ENCODE data around the gene PRODH. TPM values are rescaled to one million over a fixed set of nuclear protein-coding genes. Genes with fewer than 3 reads are reported as not detected.
"Not testable (repeated sequence)": the region's sequence is repeated elsewhere in the genome, so short reads cannot be mapped to it uniquely, and the experiment has no call there.

The PRODH gene
- total RNA-seq, 2 donors from 2014 or later: 3.1 to 11.5 TPM

- H3K27me3 ChIP-seq (replicated peaks; ENCODE audit: insufficient read depth): no peaks in the 10 kb centered on the region
- no peak overlapping the region for H3K4me3 ChIP-seq
- intact Hi-C loops (cut with DNase I): no loop called here
- no CpG with 5 or more reads among the region's 20 CpGs for WGBS
- no peaks in the 10 kb centered on the region for H3K36me3 ChIP-seq
- TF ChIP-seq POLR2AphosphoS5 (IDR thresholded peaks at IDR 0.05) (no peak), POLR2A (IDR thresholded peaks at IDR 0.05) (no peak)
- TF ChIP-seq, protein P1, sequence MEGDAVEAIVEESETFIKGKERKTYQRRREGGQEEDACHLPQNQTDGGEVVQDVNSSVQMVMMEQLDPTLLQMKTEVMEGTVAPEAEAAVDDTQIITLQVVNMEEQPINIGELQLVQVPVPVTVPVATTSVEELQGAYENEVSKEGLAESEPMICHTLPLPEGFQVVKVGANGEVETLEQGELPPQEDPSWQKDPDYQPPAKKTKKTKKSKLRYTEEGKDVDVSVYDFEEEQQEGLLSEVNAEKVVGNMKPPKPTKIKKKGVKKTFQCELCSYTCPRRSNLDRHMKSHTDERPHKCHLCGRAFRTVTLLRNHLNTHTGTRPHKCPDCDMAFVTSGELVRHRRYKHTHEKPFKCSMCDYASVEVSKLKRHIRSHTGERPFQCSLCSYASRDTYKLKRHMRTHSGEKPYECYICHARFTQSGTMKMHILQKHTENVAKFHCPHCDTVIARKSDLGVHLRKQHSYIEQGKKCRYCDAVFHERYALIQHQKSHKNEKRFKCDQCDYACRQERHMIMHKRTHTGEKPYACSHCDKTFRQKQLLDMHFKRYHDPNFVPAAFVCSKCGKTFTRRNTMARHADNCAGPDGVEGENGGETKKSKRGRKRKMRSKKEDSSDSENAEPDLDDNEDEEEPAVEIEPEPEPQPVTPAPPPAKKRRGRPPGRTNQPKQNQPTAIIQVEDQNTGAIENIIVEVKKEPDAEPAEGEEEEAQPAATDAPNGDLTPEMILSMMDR (IDR thresholded peaks at IDR 0.05): no peak
- DNase-seq (ENCODE audit: low spot score): no peak
- no peak overlapping the region for H3K27ac ChIP-seq
- H3K9me3 ChIP-seq: no peaks in the 10 kb centered on the region
- H3K4me1 ChIP-seq (replicated peaks): no peaks in the 10 kb centered on the region
These were observed 10.6 kb downstream of the PRODH start for GRCh38 chr22:18925368-18926064.

DNA sequence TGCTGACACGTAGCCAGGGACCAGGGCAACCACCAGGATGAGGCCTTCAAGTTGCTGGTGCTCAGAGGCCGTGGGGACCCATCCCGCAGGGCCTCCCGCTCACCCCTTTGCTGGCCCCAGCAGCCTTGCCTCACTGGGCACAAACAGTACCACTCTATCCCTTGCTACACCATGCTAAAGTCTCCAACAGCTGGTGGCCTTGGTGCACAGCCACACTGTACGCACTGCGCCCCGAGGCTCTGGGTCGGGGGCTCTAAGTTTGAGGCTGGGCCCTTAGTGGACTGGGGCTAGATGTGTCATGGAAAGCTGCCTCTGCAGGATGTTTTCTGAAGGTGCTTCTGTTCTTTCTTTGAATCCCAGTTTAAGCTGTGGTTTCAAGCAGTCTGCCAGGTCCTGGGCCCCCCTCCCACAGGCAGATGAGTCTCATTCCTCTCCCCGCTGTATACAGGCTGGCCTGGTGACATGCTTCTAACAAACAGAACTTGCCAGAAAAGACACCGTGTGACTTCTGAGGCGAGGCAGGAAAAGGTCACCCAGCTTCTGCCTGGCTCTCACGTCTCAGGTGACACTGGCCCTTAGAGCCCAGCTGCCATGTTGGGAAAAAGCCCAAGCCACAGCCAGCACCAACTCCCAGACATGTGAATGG lies 15.7 kb downstream of the PRODH start:
- DNase-seq (ENCODE audit: low spot score); H3K27ac ChIP-seq; H3K27me3 ChIP-seq (replicated peaks; ENCODE audit: insufficient read depth); H3K36me3 ChIP-seq; H3K9me3 ChIP-seq; intact Hi-C loops (cut with DNase I); H3K4me3 ChIP-seq; H3K4me1 ChIP-seq (replicated peaks): not testable (repeated sequence)
- WGBS: no CpG with 5 or more reads among the region's 12 CpGs

DNA sequence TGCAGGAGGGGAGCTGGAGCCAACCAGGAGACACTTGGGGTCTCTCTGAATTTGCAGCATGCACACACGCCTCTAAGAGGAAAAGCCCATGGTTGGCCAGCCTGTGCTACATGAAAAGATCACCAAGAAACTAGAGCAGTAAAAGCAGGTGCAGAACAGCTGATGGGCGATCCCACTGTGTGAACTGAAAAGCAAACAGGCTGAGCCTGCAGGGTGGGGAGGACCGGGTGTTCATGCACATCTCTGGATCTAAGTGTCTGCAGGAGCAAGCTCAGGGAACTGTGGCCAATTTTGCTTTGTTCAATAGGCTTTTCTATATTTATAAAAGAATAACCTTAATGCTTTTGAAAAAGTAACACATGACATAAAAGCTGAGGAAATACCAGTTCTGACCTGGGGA lies 18.3 kb downstream of the PRODH start:
- DNase-seq (ENCODE audit: low spot score); H3K4me3 ChIP-seq; intact Hi-C loops (cut with DNase I); H3K9me3 ChIP-seq; H3K4me1 ChIP-seq (replicated peaks); H3K27ac ChIP-seq; H3K27me3 ChIP-seq (replicated peaks; ENCODE audit: insufficient read depth); H3K36me3 ChIP-seq: not testable (repeated sequence)
- WGBS: 11% methylated on average over 1 of the region's 3 CpGs

DNA sequence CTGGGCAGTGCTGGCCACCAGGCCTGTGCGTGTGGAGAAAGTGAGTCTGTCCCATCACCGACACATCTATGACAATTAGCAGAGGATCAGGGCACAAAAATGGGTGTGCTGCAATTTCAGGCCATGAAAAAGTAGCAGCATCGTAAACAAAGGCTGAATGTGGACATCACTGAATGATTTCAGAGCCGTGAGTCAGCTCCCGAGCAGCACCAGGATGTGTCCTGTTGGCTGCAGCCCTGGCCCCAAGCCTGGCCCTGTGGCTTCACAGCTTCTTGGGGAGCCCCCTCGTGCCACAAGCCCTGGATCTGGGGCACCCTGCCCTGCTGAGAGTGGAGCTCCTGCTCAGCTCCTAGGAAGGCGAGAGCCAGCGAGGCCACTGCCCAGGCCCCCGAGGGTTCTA lies 20.5 kb downstream of the PRODH start:
- H3K4me3 ChIP-seq; intact Hi-C loops (cut with DNase I); H3K27ac ChIP-seq; H3K27me3 ChIP-seq (replicated peaks; ENCODE audit: insufficient read depth); H3K9me3 ChIP-seq; H3K4me1 ChIP-seq (replicated peaks); DNase-seq (ENCODE audit: low spot score); H3K36me3 ChIP-seq: not testable (repeated sequence)
- WGBS: no CpG with 5 or more reads among the region's 9 CpGs

- H3K27ac ChIP-seq; H3K4me1 ChIP-seq (replicated peaks); H3K27me3 ChIP-seq (replicated peaks; ENCODE audit: insufficient read depth); DNase-seq (ENCODE audit: low spot score); H3K36me3 ChIP-seq; intact Hi-C loops (cut with DNase I); H3K4me3 ChIP-seq; H3K9me3 ChIP-seq: not testable (repeated sequence)
- no CpG with 5 or more reads among the region's 10 CpGs for WGBS
These were observed 21.5 kb downstream of the PRODH start for GRCh38 chr22:18914558-18914957.

DNA sequence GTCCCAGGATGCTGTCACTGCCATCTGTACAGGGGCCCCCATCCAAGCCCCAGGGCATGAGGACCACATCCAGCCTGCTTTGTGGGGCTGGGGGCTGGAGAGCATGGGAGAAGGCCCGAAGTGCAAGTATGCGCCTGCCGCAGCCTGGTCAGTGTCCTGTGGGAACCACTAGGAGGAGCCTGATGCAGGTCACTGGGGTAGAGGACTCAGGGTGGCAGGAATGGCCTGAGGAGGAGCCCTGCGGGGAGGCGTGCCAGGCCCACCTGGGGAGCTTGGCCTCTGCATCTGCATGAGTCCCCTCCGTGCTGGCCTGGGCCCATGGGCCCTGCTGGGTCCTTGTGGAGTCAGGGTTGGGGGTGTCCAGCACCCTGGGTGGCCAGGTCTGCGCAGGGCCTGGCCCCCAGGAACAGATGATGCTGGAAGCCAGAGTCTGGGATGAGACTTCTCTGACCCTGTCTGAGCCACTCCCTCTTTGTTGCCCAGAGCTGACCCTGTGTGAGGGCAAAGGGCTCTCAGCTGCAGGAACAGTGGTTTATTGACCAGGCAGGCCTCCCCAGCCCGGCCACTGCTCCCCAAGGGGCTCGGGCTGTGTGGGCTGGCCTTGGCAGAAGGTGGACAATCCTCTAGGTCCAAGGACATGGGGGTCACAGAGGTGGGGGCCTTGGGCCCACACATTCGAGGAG lies 23.7 kb downstream of the PRODH start:
- DNase-seq (ENCODE audit: low spot score); H3K4me3 ChIP-seq; H3K36me3 ChIP-seq; H3K27me3 ChIP-seq (replicated peaks; ENCODE audit: insufficient read depth); intact Hi-C loops (cut with DNase I); H3K27ac ChIP-seq; H3K4me1 ChIP-seq (replicated peaks); H3K9me3 ChIP-seq: not testable (repeated sequence)
- no CpG with 5 or more reads among the region's 10 CpGs for WGBS

- not testable (repeated sequence) for DNase-seq (ENCODE audit: low spot score)
These were observed 24.6 kb downstream of the PRODH start for GRCh38 chr22:18911535-18911934.

GRCh38 chr22:18909556-18909955 lies 26.5 kb downstream of the PRODH start:
- TF ChIP-seq POLR2A (IDR thresholded peaks at IDR 0.05) (no peak), POLR2AphosphoS5 (IDR thresholded peaks at IDR 0.05) (no peak)
- TF ChIP-seq, protein P1 (IDR thresholded peaks at IDR 0.05): no peak
- intact Hi-C loops (cut with DNase I): no loop called here
- WGBS: no CpG with 5 or more reads among the region's 5 CpGs
- Histone ChIP-seq H3K27ac (no peak overlapping the region), H3K9me3 (no peaks in the 10 kb centered on the region), H3K4me1 (replicated peaks) (no peaks in the 10 kb centered on the region), H3K36me3 (no peaks in the 10 kb centered on the region), H3K4me3 (no peak overlapping the region), H3K27me3 (replicated peaks; ENCODE audit: insufficient read depth) (no peaks in the 10 kb centered on the region)
- DNase-seq (ENCODE audit: low spot score): no peak

More at GRCh38 chr22:18911535-18911934, 24.6 kb downstream of the PRODH start:
- H3K9me3 ChIP-seq; H3K27ac ChIP-seq; H3K4me1 ChIP-seq (replicated peaks); intact Hi-C loops (cut with DNase I); H3K27me3 ChIP-seq (replicated peaks; ENCODE audit: insufficient read depth); H3K4me3 ChIP-seq; H3K36me3 ChIP-seq: not testable (repeated sequence)
- WGBS: no CpG with 5 or more reads among the region's 2 CpGs

Measured in prostate gland (tissue), 2 donors.